ENCODE data around the gene CYFIP2. TPM values are rescaled to one million over a fixed set of nuclear protein-coding genes. Genes with fewer than 3 reads are reported as not detected.

Gene CYFIP2
- total and polyA plus RNA-seq, 10 of the 15 experiments (the other 5 are each of a cell fraction or from before 2014, with no cell fraction given) = 43.4 to 173 (median 96.0) TPM

DNA sequence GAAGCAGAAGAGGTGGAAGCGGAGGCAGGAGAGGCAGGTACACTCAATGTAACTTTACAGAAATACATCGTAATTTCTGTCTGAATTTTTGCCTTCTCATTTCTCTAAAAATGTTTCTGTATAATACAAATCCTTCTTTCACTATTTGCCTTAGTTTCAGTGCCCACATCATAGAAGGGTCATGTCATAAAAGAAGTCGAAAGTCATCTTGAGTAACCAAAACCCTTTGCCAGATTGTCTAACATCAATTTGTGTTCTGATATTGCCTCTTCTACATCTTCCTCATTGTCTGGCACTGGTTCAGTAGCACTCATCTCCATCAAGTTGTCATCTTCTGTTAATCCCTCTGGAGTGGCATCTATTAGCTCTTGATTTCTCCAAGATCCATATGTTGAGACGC is 6.2 kb upstream of the CYFIP2 start:
- ATAC-seq = peak; percentile 33; the same call in 2 of the 3 replicates

GRCh38 chr5:157263496-157264090 is 2.3 kb upstream of the CYFIP2 start:
- Histone ChIP-seq H3K9me3 (replicated peaks; ENCODE audit: control insufficient read depth, insufficient read depth, low read length) (no peaks in the 10 kb centered on the region), H3K27ac (ENCODE audit: control insufficient read depth, insufficient read depth) (no peak overlapping the region), H2AFZ (ENCODE audit: control insufficient read depth, low read depth, low read length) (peak overlapping the region; percentile 46), H3K4me3 (no peak overlapping the region), H3K79me2 (ENCODE audit: control insufficient read depth, insufficient read depth, low read length) (peaks cover 27% of the 10 kb centered on the region), H3K4me2 (ENCODE audit: control insufficient read depth, insufficient read depth) (no peak overlapping the region), H3K9ac (ENCODE audit: control insufficient read depth, insufficient read depth, low read length) (no peak overlapping the region), H3K27me3 (replicated peaks in 1 of 2; ENCODE audit: control insufficient read depth in 2 of 2, insufficient read depth in 2 of 2, low read length in 1 of 2) (no peaks in the 10 kb centered on the region), H3K36me3 (ENCODE audit: control insufficient read depth in 2 of 2, insufficient read depth in 2 of 2, low read length in 1 of 2) (no peaks in the 10 kb centered on the region), H3K4me1 (ENCODE audit: control insufficient read depth, insufficient read depth, low read length) (peaks cover 18% of the 10 kb centered on the region), H4K20me1 (ENCODE audit: control insufficient read depth, insufficient read depth) (no peaks in the 10 kb centered on the region)
- 63% methylated on average over 7 of the region's 7 CpGs for WGBS (ENCODE audit: insufficient coverage, insufficient replicate concordance, low lambda C conversion rate, missing lambda C conversion rate)
- SMC1A ChIA-PET (ENCODE audit: uncharacterized antibody, unreplicated experiment) = interaction anchor here (0.9 to 4.0 kb wide), 19 partner anchors 9 to 121 kb away, joined by 3 to 73 read pairs (median 4); partner anchors contain the start of gene MED7
- POLR2A ChIA-PET = interaction anchor here (0.7 to 3.0 kb wide), 5 partner anchors 9 to 121 kb away, joined by 3 to 16 read pairs (median 8); partner anchors contain the start of gene MED7
- no TSS peak for BruUV-seq (replicated peaks)
- in situ Hi-C loops (cut with MboI) (no loop called here), intact Hi-C loops (cut with micrococcal nuclease; ENCODE audit: unreplicated experiment) (no loop called here)
- ATAC-seq = no peak
- RAD21 ChIA-PET (ENCODE audit: unreplicated experiment) = interaction anchor here (1.2 to 8.3 kb wide), 9 partner anchors 9 to 121 kb away, joined by 3 to 99 read pairs (median 5); partner anchors contain the start of gene MED7
- no peak for FAIRE-seq
- no peak for DNase-seq (ENCODE audit: low read depth, low spot score)
- CTCF ChIA-PET = interaction anchor here (0.6 to 4.6 kb wide), 10 partner anchors 10 to 114 kb away, joined by 3 to 94 read pairs (median 10); no protein-coding TSS in a partner anchor
- TF ChIP-seq CHD2 (IDR thresholded peaks at IDR 0.05; ENCODE audit: borderline replicate concordance, low read depth, low read length) = no peak
- no peak for TF ChIP-seq BCL3 (IDR thresholded peaks at IDR 0.05; ENCODE audit: borderline replicate concordance, insufficient read depth, low read depth, low read length, poor library complexity, severe bottlenecking)
- TF ChIP-seq MEF2B (IDR thresholded peaks at IDR 0.05; ENCODE audit: partially characterized antibody, poor library complexity, severe bottlenecking) = no peak
- no peak for TF ChIP-seq YBX1 (IDR thresholded peaks at IDR 0.05)

More for the DNA sequence above, 6.2 kb upstream of the CYFIP2 start:
- RAD21 ChIA-PET (ENCODE audit: unreplicated experiment) = no interaction called here
- H3K4me2 ChIP-seq (ENCODE audit: control insufficient read depth, insufficient read depth) = no peak overlapping the region
- TF ChIP-seq, protein P1, sequence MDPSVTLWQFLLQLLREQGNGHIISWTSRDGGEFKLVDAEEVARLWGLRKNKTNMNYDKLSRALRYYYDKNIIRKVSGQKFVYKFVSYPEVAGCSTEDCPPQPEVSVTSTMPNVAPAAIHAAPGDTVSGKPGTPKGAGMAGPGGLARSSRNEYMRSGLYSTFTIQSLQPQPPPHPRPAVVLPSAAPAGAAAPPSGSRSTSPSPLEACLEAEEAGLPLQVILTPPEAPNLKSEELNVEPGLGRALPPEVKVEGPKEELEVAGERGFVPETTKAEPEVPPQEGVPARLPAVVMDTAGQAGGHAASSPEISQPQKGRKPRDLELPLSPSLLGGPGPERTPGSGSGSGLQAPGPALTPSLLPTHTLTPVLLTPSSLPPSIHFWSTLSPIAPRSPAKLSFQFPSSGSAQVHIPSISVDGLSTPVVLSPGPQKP (IDR thresholded peaks at IDR 0.05; ENCODE audit: low read depth, low read length) = no peak
- peak; percentile 89 for TF ChIP-seq RUNX3 (IDR thresholded peaks at IDR 0.05; ENCODE audit: low read length)
- peak; percentile 86 for TF ChIP-seq JUNB (IDR thresholded peaks at IDR 0.05)
- peak; percentile 93 for TF ChIP-seq TCF7 (IDR thresholded peaks at IDR 0.05; ENCODE audit: borderline replicate concordance)
- no peak overlapping the region for H3K9ac ChIP-seq (ENCODE audit: control insufficient read depth, insufficient read depth, low read length)
- H2AFZ ChIP-seq (ENCODE audit: control insufficient read depth, low read depth, low read length) = no peak overlapping the region
- H3K4me1 ChIP-seq (ENCODE audit: control insufficient read depth, insufficient read depth, low read length) = no peaks in the 10 kb centered on the region; the same call in 1 of the 2 replicates
- BruUV-seq (replicated peaks) = no TSS peak
- 15% methylated on average over 4 of the region's 4 CpGs for WGBS (ENCODE audit: insufficient coverage, insufficient replicate concordance, low lambda C conversion rate, missing lambda C conversion rate)
- no peaks in the 10 kb centered on the region for H4K20me1 ChIP-seq (ENCODE audit: control insufficient read depth, insufficient read depth)
- CTCF ChIA-PET = interaction anchor here (1.1 to 11.2 kb wide), 5 partner anchors 8 to 112 kb away, joined by 3 to 213 read pairs (median 4); no protein-coding TSS in a partner anchor
- FAIRE-seq (no peak), DNase-seq (ENCODE audit: low read depth, low spot score) (no peak)
- POLR2A ChIA-PET = interaction anchor here (0.7 kb wide), 1 partner anchor 57 kb away, joined by 3 read pairs; no protein-coding TSS in a partner anchor
- SMC1A ChIA-PET (ENCODE audit: uncharacterized antibody, unreplicated experiment) = interaction anchor here (1.2 to 1.9 kb wide), 7 partner anchors 15 to 70 kb away, joined by 3 to 7 read pairs (median 4); no protein-coding TSS in a partner anchor
- H3K79me2 ChIP-seq (ENCODE audit: control insufficient read depth, insufficient read depth, low read length) = no peaks in the 10 kb centered on the region
- no peaks in the 10 kb centered on the region for H3K9me3 ChIP-seq (replicated peaks; ENCODE audit: control insufficient read depth, insufficient read depth, low read length)
- no peak overlapping the region for H3K4me3 ChIP-seq
- H3K27me3 ChIP-seq (replicated peaks in 1 of 2; ENCODE audit: control insufficient read depth in 2 of 2, insufficient read depth in 2 of 2, low read length in 1 of 2) = no peaks in the 10 kb centered on the region
- no peaks in the 10 kb centered on the region for H3K36me3 ChIP-seq (ENCODE audit: control insufficient read depth in 2 of 2, insufficient read depth in 2 of 2, low read length in 1 of 2)
- no peak overlapping the region for H3K27ac ChIP-seq (ENCODE audit: control insufficient read depth, insufficient read depth)
- intact Hi-C loops (cut with micrococcal nuclease; ENCODE audit: unreplicated experiment) = loop anchor here (10.0 kb wide), 2 partner anchors 205 to 485 kb away; partner anchors contain the start of genes LSM11 and NIPAL4
- in situ Hi-C loops (cut with MboI) = no loop called here
